GM12873 (cell line): ENCODE data around the gene ABTB2.

Experiments
- TF ChIP-seq, protein P1 (sequence below): IDR thresholded peaks from 2 replicates; pipeline ENCODE4 v1.5.1; 2012; ENCODE audit warnings: low read depth, mild to moderate bottlenecking, moderate library complexity, low read length, control low read depth; ENCODE audit not compliant: insufficient read depth; ENCODE audit errors: missing control alignments

The ABTB2 gene

DNA sequence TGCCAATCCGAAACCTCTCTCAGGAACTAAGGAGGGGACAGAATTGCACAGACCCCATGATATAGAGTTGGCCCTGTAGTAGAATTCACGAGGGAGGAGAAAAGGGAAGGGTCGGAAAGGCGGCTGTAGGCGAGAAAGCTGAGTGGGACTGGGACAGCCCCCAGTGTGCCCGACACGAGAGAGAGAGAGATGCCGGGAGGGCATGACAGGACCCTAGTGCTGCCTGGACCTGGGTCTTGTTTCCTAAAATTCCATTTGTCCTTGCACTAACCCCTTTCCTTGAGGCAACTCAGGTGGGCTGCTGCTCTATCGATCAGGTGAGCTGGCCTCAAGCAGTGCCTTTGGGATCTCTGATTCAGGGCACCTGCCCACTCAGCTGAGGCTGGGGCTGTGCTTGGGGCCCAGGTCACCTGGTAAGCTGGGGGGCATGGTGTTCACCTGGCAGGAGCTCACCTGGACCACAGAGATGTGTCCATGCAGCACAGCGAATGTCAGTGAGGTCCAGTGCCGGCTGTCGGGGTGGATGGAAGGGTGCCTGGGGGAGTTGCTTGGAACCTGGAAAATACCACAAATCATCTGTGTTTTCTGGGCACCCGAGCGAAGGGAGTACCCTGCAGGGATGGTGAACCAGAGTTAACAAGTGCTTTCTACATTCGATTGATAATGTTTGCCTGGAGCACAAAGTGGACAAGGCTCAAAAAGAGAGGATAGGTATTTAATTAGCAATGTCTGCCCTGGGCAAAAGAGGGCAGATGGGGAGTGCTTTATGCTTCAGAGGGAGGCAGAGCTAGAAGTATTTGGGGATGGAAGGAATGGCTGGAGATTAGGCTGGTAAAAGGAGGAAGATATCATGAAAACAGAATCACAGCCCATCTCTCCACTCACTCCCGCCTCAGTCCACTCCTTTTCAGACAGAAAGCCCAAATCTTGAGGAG, 190.7 kb downstream of the ABTB2 start:
- TF ChIP-seq, protein P1, sequence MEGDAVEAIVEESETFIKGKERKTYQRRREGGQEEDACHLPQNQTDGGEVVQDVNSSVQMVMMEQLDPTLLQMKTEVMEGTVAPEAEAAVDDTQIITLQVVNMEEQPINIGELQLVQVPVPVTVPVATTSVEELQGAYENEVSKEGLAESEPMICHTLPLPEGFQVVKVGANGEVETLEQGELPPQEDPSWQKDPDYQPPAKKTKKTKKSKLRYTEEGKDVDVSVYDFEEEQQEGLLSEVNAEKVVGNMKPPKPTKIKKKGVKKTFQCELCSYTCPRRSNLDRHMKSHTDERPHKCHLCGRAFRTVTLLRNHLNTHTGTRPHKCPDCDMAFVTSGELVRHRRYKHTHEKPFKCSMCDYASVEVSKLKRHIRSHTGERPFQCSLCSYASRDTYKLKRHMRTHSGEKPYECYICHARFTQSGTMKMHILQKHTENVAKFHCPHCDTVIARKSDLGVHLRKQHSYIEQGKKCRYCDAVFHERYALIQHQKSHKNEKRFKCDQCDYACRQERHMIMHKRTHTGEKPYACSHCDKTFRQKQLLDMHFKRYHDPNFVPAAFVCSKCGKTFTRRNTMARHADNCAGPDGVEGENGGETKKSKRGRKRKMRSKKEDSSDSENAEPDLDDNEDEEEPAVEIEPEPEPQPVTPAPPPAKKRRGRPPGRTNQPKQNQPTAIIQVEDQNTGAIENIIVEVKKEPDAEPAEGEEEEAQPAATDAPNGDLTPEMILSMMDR = no peak

DNA sequence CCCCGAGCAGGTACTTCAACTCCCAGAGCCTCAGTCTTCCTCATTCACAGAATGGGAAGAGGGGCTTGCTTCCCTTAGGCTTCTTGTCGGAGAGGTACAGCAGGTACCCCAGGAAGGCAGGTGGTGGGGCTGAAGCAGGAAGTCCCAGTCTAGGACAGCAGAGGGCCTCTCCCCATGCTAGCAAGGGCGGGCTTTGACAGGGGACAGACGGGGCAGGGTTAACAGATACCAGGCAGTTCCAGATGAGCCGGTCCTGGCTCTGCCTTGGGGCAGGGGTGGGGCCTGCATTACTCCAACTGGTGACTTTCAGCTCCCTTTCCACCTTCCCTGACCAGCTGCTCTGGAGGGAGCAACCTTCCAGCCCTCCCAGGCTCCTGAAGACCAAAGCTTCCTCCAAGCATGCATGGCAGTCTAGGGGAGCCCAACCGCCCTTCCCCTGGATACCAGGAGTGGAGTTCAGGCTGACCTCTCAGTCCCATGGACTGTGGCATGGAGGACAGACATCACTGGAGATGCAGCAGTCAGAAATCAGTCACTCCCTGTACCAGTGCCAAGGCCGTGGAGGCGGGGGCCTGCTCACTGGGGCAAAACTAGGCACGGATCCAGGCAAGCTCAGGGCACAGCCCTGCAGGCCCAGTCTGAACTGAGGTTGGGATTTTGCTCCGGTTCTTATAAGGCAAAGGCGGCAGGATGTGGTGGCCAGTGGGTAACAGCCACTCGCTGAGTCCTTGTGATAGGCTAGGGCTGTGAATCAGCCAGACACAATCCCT, 191.8 kb downstream of the ABTB2 start:
- TF ChIP-seq, protein P1 = peak; percentile 19

DNA sequence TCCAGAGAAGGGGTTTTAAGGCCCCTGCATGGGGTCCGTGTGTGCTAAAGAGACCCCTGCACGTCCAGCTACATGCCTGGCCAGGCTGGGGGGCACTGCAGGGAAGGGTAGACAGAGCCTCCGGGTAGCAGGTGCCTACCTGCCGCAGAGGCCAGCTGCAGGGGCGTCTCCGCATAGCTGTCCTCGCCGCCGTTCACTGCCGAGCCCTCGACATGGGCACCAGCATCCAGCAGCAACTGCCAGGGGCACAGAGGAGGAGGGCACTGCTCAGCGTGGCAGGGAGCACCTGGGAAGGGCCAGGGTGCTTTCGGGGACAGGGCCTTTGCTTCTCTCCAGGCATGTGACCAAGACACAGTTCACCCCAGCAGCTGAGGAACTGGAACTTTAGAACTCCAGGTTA, 192.7 kb downstream of the ABTB2 start:
- TF ChIP-seq, protein P1 = no peak

DNA sequence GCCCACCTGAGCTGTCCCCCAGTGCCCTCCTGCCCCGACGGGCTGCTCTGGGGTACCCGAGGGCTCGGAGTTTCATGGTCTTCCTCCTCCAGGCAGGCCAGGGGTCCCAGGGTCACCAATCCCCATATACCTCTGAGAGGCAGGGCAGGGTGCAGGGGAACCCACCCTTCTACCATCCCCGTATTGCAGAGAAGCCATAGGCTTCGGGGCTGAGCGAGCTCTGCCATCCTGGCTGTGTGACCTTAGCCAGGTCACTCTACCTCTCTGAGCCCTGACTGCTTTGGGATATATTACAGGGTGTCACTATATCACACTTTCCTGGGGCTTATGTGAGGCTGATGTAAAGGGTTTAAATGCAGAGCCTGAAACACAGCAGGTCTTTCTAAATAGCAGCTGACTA, 195.0 kb downstream of the ABTB2 start:
- TF ChIP-seq, protein P1 = no peak

DNA sequence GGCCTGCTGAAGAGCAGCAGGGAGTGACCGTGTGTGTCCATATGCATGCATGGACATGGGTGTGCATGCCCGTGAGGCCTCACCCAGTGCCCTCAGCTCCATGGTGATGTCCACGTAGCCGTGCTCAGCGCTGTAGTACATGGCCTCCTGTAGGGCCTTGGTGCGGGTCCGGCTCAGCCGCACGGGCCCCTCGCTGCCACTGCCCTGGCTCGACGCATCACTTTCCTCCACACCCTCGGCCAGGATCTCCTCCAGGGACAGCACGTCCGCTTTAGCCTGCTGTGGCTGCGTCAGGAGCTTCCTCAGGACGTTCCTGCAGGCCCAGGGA, 195.4 kb downstream of the ABTB2 start:
- TF ChIP-seq, protein P1 = no peak

DNA sequence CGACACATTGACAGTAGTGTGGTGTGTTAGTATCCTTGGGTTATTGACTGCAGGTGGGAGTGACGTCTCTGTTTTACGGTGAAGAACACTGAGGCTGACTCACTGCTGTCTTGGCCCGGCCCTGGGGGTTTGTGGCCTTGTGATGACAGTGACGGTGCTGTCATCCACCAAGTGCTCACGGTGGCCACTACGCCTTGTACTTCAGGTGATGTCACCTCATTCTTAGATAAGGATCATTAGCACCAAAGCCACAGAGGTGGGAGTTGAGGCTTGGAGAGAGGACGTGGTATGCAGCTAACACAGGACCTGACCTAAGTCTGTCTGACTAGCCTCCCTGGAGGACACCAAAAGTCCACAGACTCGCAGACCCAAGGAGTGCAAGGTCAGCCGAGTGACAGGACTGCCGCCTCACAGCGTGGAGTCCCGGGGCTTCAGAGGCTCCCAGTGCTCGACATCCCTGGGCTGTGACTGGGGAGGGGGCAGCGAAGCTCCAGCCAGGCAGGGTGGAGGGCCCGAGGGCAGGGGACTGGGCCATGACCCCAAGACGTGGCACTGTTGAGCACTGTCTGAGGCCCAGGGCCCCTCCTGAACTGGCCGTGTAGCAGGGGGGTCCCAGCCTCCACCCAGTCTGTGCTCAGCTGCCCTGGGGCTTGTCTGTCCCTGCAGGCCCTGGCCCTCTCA, 195.9 kb downstream of the ABTB2 start:
- TF ChIP-seq, protein P1 = no peak

DNA sequence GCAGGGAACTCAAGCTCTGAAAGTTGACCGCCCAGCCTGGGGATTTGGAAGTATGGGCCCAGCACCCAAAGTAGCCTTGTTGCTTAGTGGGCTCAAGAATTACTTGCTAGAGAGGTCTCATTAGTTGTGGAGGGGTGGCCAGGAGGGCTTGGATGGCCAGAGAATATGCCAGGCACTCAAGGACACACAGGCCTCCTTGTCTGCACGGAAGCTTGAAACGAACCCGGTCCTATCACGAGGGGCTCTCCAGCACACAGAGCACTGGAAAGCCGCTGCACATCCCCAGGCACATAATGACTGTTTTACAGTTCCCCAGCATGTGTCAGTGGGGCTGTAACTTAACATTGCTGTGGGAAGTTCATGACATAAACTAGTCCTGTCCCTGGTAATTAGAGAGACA, 196.4 kb downstream of the ABTB2 start:
- TF ChIP-seq, protein P1 = no peak
